Bone marrow (tissue), 2 donors: ENCODE measurements around the gene FBLIM1.
A peak's percentile ranks its signal among the peaks of the same experiment; 100 is the strongest.

Source experiments
- DNase-seq, 2 donors: peaks; one replicate each; lab custom pipeline; 2025; lab: John Stamatoyannopoulos, UW

FBLIM1 gene

GRCh38 chr1:15748690-15749398 lies 9.8 kb upstream of the FBLIM1 start:
- DNase-seq = no peak

- no peak for DNase-seq
Measured at GRCh38 chr1:15749399-15750291, 8.9 kb upstream of the FBLIM1 start.

- DNase-seq = no peak
Measured at GRCh38 chr1:15750924-15751323, 7.7 kb upstream of the FBLIM1 start.

- DNase-seq = no peak
Measured at GRCh38 chr1:15751717-15752116, 6.9 kb upstream of the FBLIM1 start.

GRCh38 chr1:15753776-15754175 lies 4.8 kb upstream of the FBLIM1 start:
- DNase-seq = no peak

- DNase-seq = no peak
Measured at GRCh38 chr1:15755021-15755645, 3.5 kb upstream of the FBLIM1 start.

- no peak for DNase-seq
Measured at GRCh38 chr1:15755646-15756040, 3.0 kb upstream of the FBLIM1 start.

GRCh38 chr1:15756143-15757015 lies 2.2 kb upstream of the FBLIM1 start:
- DNase-seq = peak in 1 of 2 donors; percentile 14

GRCh38 chr1:15757016-15757543 lies 1.5 kb upstream of the FBLIM1 start:
- DNase-seq = no peak

GRCh38 chr1:15757575-15758342 lies 836 bp upstream of the FBLIM1 start:
- no peak for DNase-seq

GRCh38 chr1:15758953-15759661 lies 512 bp downstream of the FBLIM1 start:
- DNase-seq = no peak

GRCh38 chr1:15760520-15761211 lies 2.1 kb downstream of the FBLIM1 start:
- no peak for DNase-seq

- no peak for DNase-seq
Measured at GRCh38 chr1:15761366-15762128, 3.0 kb downstream of the FBLIM1 start.

- no peak for DNase-seq
Measured at GRCh38 chr1:15762546-15762945, 4.0 kb downstream of the FBLIM1 start.

- no peak for DNase-seq
Measured at GRCh38 chr1:15764269-15764764, 5.7 kb downstream of the FBLIM1 start.

GRCh38 chr1:15764890-15765289 lies 6.3 kb downstream of the FBLIM1 start:
- no peak for DNase-seq

GRCh38 chr1:15765495-15766194 lies 7.0 kb downstream of the FBLIM1 start:
- no peak for DNase-seq

GRCh38 chr1:15767941-15768340 lies 9.3 kb downstream of the FBLIM1 start:
- no peak for DNase-seq
